ENCODE data around the gene AKAP14.

GRCh38 chrX:119887721-119888425, 7.8 kb upstream of the AKAP14 start:
- TF ChIP-seq CTCF (IDR thresholded peaks at IDR 0.05) (peak in 1 of 3 experiments; percentile 32), POLR2A (IDR thresholded peaks at IDR 0.05) (no peak)
